ENCODE data around the gene STK4.

GRCh38 chr20:45021631-45022030 lies 55.3 kb downstream of the STK4 start:
- TF ChIP-seq CTCF (IDR thresholded peaks at IDR 0.05) (no peak), KAT7 (CRISPR knock-in tag; IDR thresholded peaks at IDR 0.05; ENCODE audit: borderline replicate concordance) (no peak), ZNF121 (CRISPR knock-in tag; IDR thresholded peaks at IDR 0.05) (no peak), HMGXB4 (CRISPR knock-in tag; IDR thresholded peaks at IDR 0.05) (no peak), SMAD3 (CRISPR knock-in tag; IDR thresholded peaks at IDR 0.05; ENCODE audit: borderline replicate concordance) (no peak), NFATC4 (CRISPR knock-in tag; IDR thresholded peaks at IDR 0.05) (no peak), FOXP4 (CRISPR knock-in tag; IDR thresholded peaks at IDR 0.05) (no peak), ESRRA (CRISPR knock-in tag; IDR thresholded peaks at IDR 0.05; ENCODE audit: borderline replicate concordance) (no peak)
- TF ChIP-seq, protein P1, sequence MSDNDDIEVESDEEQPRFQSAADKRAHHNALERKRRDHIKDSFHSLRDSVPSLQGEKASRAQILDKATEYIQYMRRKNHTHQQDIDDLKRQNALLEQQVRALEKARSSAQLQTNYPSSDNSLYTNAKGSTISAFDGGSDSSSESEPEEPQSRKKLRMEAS (CRISPR knock-in tag; IDR thresholded peaks at IDR 0.05): no peak
- TF ChIP-seq, protein P2, sequence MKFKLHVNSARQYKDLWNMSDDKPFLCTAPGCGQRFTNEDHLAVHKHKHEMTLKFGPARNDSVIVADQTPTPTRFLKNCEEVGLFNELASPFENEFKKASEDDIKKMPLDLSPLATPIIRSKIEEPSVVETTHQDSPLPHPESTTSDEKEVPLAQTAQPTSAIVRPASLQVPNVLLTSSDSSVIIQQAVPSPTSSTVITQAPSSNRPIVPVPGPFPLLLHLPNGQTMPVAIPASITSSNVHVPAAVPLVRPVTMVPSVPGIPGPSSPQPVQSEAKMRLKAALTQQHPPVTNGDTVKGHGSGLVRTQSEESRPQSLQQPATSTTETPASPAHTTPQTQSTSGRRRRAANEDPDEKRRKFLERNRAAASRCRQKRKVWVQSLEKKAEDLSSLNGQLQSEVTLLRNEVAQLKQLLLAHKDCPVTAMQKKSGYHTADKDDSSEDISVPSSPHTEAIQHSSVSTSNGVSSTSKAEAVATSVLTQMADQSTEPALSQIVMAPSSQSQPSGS (CRISPR knock-in tag; IDR thresholded peaks at IDR 0.05; ENCODE audit: borderline replicate concordance, low read depth): no peak
- TF ChIP-seq, protein P3, sequence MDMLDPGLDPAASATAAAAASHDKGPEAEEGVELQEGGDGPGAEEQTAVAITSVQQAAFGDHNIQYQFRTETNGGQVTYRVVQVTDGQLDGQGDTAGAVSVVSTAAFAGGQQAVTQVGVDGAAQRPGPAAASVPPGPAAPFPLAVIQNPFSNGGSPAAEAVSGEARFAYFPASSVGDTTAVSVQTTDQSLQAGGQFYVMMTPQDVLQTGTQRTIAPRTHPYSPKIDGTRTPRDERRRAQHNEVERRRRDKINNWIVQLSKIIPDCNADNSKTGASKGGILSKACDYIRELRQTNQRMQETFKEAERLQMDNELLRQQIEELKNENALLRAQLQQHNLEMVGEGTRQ (CRISPR knock-in tag; IDR thresholded peaks at IDR 0.05): no peak
